Measurements from ENCODE around the gene TSPEAR. TPM values are rescaled to one million over a fixed set of nuclear protein-coding genes. Genes with fewer than 3 reads are reported as not detected.

The TSPEAR gene
- total and polyA plus RNA-seq, 2 of the 13 experiments (the other 11 are each of a cell fraction or from before 2014, with no cell fraction given): 0.07 to 0.32 TPM

DNA sequence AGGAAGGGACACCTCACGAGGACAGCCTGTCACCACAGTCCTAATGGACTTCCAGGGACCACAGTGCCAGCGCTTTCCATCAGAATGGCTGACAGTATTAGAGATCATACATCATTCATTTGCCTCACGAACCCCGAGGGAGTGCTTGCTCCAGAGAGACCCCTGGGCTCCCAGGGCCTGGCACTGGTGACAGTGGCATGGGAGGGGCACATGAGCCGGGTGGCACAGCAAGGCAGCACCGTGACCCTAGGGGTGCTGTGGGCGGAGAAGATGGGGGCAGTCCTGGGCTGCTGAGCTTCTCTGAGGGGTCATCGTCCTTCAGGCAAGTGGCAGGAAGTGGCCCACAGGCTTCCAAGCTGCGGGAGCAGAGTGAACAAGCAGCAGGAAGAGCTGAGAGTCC lies 16.4 kb upstream of the TSPEAR start:
- peaks cover 0 to 42% of the 10 kb centered on the region in 2 experiments; a peak in 3 of 5 replicates for H3K27me3 ChIP-seq (ENCODE audit: control insufficient read depth in 1 of 2, insufficient read depth in 2 of 2, low read length in 2 of 2)
- H3K79me2 ChIP-seq (ENCODE audit: insufficient read depth, low read length): no peaks in the 10 kb centered on the region
- in situ Hi-C loops (cut with HindIII; ENCODE audit: extremely low pct_ligation_motif_present, low pct_unique_long_range_greater_than_20kb): no loop called here
- ChIA-PET CTCF (ENCODE audit: low intra/inter-chr PET ratio, low total read pairs) (no interaction called here), POLR2A (no interaction called here)
- no peak overlapping the region for H3K27ac ChIP-seq (ENCODE audit: extremely low read length, insufficient read depth, low read length)
- BruUV-seq (replicated peaks): no TSS peak
- no peak overlapping the region for H3K9ac ChIP-seq (ENCODE audit: insufficient read depth, low read depth, low read length)
- intact Hi-C loops (cut with micrococcal nuclease; ENCODE audit: unreplicated experiment): no loop called here
- DNase-seq (ENCODE audit: low spot score): no peak
- no peaks in the 10 kb centered on the region for H3K36me3 ChIP-seq (replicated peaks in 1 of 2; ENCODE audit: control insufficient read depth in 1 of 2, insufficient read depth in 2 of 2, low read length in 2 of 2)
- H2AFZ ChIP-seq (ENCODE audit: low read length): no peak overlapping the region
- 17% methylated on average over 6 of the region's 9 CpGs for WGBS (ENCODE audit: low lambda C conversion rate)
- H3K9me3 ChIP-seq (ENCODE audit: low read length): no peaks in the 10 kb centered on the region
- no peak for ATAC-seq
- TF ChIP-seq, protein P1, sequence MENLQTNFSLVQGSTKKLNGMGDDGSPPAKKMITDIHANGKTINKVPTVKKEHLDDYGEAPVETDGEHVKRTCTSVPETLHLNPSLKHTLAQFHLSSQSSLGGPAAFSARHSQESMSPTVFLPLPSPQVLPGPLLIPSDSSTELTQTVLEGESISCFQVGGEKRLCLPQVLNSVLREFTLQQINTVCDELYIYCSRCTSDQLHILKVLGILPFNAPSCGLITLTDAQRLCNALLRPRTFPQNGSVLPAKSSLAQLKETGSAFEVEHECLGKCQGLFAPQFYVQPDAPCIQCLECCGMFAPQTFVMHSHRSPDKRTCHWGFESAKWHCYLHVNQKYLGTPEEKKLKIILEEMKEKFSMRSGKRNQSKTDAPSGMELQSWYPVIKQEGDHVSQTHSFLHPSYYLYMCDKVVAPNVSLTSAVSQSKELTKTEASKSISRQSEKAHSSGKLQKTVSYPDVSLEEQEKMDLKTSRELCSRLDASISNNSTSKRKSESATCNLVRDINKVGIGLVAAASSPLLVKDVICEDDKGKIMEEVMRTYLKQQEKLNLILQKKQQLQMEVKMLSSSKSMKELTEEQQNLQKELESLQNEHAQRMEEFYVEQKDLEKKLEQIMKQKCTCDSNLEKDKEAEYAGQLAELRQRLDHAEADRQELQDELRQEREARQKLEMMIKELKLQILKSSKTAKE (CRISPR knock-in tag; IDR thresholded peaks at IDR 0.05; ENCODE audit: borderline replicate concordance): no peak
- TF ChIP-seq, protein P2, sequence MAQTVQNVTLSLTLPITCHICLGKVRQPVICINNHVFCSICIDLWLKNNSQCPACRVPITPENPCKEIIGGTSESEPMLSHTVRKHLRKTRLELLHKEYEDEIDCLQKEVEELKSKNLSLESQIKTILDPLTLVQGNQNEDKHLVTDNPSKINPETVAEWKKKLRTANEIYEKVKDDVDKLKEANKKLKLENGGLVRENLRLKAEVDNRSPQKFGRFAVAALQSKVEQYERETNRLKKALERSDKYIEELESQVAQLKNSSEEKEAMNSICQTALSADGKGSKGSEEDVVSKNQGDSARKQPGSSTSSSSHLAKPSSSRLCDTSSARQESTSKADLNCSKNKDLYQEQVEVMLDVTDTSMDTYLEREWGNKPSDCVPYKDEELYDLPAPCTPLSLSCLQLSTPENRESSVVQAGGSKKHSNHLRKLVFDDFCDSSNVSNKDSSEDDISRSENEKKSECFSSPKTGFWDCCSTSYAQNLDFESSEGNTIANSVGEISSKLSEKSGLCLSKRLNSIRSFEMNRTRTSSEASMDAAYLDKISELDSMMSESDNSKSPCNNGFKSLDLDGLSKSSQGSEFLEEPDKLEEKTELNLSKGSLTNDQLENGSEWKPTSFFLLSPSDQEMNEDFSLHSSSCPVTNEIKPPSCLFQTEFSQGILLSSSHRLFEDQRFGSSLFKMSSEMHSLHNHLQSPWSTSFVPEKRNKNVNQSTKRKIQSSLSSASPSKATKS (CRISPR knock-in tag; IDR thresholded peaks at IDR 0.05): no peak
- no peak for TF ChIP-seq ZNF615 (CRISPR knock-in tag; IDR thresholded peaks at IDR 0.05; ENCODE audit: borderline replicate concordance)
- no peak for TF ChIP-seq RAD21 (CRISPR knock-in tag; IDR thresholded peaks at IDR 0.05)
- TF ChIP-seq, protein P3, sequence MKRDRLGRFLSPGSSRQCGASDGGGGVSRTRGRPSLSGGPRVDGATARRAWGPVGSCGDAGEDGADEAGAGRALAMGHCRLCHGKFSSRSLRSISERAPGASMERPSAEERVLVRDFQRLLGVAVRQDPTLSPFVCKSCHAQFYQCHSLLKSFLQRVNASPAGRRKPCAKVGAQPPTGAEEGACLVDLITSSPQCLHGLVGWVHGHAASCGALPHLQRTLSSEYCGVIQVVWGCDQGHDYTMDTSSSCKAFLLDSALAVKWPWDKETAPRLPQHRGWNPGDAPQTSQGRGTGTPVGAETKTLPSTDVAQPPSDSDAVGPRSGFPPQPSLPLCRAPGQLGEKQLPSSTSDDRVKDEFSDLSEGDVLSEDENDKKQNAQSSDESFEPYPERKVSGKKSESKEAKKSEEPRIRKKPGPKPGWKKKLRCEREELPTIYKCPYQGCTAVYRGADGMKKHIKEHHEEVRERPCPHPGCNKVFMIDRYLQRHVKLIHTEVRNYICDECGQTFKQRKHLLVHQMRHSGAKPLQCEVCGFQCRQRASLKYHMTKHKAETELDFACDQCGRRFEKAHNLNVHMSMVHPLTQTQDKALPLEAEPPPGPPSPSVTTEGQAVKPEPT (CRISPR knock-in tag; IDR thresholded peaks at IDR 0.05; ENCODE audit: low read depth): no peak
- no peak for TF ChIP-seq ZNF557 (CRISPR knock-in tag; IDR thresholded peaks at IDR 0.05)
- no peak for TF ChIP-seq ZNF775 (CRISPR knock-in tag; IDR thresholded peaks at IDR 0.05; ENCODE audit: borderline replicate concordance)
- TF ChIP-seq MBD4 (IDR thresholded peaks at IDR 0.05; ENCODE audit: borderline replicate concordance, low read length): no peak
- no peak for TF ChIP-seq POGZ (CRISPR knock-in tag; IDR thresholded peaks at IDR 0.05)
- TF ChIP-seq, protein P4, sequence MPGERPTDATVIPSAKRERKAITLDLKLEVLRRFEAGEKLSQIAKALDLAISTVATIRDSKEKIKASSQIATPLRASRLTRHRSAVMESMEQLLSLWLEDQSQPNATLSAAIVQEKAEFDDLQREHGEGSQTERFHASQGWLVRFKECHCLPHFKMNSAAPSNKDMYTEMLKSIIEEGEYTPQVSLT (CRISPR knock-in tag; IDR thresholded peaks at IDR 0.05; ENCODE audit: borderline replicate concordance, low read depth): no peak
- TF ChIP-seq, protein P5, sequence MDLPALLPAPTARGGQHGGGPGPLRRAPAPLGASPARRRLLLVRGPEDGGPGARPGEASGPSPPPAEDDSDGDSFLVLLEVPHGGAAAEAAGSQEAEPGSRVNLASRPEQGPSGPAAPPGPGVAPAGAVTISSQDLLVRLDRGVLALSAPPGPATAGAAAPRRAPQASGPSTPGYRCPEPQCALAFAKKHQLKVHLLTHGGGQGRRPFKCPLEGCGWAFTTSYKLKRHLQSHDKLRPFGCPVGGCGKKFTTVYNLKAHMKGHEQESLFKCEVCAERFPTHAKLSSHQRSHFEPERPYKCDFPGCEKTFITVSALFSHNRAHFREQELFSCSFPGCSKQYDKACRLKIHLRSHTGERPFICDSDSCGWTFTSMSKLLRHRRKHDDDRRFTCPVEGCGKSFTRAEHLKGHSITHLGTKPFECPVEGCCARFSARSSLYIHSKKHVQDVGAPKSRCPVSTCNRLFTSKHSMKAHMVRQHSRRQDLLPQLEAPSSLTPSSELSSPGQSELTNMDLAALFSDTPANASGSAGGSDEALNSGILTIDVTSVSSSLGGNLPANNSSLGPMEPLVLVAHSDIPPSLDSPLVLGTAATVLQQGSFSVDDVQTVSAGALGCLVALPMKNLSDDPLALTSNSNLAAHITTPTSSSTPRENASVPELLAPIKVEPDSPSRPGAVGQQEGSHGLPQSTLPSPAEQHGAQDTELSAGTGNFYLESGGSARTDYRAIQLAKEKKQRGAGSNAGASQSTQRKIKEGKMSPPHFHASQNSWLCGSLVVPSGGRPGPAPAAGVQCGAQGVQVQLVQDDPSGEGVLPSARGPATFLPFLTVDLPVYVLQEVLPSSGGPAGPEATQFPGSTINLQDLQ (CRISPR knock-in tag; IDR thresholded peaks at IDR 0.05): no peak
- H3K4me2 ChIP-seq (ENCODE audit: low read depth, low read length): no peak overlapping the region
- no peaks in the 10 kb centered on the region for H4K20me1 ChIP-seq (ENCODE audit: insufficient read depth, low read length)
- no peak for FAIRE-seq
- no peak overlapping the region for H3K4me3 ChIP-seq (replicated peaks in 1 of 3; ENCODE audit: insufficient read depth in 1 of 3, low read depth in 2 of 3, low read length in 3 of 3)
- peaks cover 26% of the 10 kb centered on the region for H3K4me1 ChIP-seq (ENCODE audit: insufficient read depth, low read length)
